HG02885 (cell line): Measurements from ENCODE around the gene TMF1.

Experiments used
- ATAC-seq: cut with Tn5 transposase; IDR thresholded peaks from one replicate; pipeline ENCODE4 v1.9.1; 2021; ENCODE audit warnings: mild to moderate bottlenecking; ENCODE audit not compliant: unreplicated experiment, poor library complexity

The TMF1 gene, protein sequence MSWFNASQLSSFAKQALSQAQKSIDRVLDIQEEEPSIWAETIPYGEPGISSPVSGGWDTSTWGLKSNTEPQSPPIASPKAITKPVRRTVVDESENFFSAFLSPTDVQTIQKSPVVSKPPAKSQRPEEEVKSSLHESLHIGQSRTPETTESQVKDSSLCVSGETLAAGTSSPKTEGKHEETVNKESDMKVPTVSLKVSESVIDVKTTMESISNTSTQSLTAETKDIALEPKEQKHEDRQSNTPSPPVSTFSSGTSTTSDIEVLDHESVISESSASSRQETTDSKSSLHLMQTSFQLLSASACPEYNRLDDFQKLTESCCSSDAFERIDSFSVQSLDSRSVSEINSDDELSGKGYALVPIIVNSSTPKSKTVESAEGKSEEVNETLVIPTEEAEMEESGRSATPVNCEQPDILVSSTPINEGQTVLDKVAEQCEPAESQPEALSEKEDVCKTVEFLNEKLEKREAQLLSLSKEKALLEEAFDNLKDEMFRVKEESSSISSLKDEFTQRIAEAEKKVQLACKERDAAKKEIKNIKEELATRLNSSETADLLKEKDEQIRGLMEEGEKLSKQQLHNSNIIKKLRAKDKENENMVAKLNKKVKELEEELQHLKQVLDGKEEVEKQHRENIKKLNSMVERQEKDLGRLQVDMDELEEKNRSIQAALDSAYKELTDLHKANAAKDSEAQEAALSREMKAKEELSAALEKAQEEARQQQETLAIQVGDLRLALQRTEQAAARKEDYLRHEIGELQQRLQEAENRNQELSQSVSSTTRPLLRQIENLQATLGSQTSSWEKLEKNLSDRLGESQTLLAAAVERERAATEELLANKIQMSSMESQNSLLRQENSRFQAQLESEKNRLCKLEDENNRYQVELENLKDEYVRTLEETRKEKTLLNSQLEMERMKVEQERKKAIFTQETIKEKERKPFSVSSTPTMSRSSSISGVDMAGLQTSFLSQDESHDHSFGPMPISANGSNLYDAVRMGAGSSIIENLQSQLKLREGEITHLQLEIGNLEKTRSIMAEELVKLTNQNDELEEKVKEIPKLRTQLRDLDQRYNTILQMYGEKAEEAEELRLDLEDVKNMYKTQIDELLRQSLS

GRCh38 chr3:69051756-69052471, at the start of gene TMF1:
Gene TMF1, minus strand, starts transcription at chr3:69052333. Its CDS starts 247 bp downstream, at chr3:69052086.
- ATAC-seq, result peak; percentile 97

DNA sequence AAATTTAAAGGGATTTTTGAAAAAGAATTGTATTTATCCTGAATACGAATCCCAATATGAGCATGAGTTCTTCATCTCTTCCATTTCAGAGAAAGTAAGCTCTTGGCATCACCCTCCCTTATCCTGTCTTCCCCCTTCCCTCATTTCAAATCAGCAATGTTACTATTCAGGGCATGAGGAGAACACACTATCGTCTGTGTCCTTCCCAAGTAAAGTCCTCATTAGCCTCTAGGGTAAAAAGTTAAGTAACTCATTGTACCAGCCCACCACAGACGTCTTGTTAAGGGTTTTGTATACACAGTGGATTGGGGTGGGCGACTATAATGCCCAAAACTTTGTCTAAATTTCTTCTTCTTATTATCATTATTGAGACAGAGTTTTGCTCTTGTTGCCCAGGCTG, 47.4 kb upstream of the TMF1 start:
- no peak for ATAC-seq

DNA sequence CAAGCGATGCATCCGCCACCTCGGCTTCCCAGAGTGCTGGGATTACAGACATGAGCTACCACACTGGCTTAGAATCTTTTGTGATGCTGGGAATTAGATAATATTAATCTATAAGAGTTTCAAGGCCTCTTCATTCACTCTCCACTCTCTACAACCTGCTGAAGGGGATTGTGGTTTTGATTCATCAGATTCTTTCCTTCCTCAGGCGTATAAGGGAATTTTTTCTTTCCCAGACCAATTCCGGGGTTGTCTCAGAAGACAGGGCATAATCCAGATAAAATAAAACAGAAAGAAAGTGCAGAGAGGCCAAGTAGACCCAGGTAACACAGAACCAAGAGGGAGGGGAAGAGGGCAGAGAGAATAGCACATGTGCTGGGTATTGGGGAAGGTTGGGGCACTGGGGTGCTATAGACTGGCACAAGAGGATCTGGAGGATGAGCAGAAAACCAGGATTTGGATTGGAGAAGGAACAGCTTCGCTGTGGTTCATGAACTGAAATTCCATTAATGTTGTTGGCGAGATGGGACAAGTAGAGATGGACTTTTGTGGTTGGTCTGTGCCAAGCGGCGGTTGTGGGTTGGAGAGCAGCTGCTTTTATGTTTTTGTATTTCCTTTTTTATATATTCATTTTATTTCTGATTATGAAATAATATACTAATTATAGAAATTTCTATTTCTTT, 45.4 kb upstream of the TMF1 start:
- ATAC-seq, result no peak

GRCh38 chr3:69096299-69096698, 44.2 kb upstream of the TMF1 start:
- ATAC-seq, result no peak

- peak; percentile 22 for ATAC-seq
Observed at GRCh38 chr3:69095636-69096035, 43.5 kb upstream of the TMF1 start.

DNA sequence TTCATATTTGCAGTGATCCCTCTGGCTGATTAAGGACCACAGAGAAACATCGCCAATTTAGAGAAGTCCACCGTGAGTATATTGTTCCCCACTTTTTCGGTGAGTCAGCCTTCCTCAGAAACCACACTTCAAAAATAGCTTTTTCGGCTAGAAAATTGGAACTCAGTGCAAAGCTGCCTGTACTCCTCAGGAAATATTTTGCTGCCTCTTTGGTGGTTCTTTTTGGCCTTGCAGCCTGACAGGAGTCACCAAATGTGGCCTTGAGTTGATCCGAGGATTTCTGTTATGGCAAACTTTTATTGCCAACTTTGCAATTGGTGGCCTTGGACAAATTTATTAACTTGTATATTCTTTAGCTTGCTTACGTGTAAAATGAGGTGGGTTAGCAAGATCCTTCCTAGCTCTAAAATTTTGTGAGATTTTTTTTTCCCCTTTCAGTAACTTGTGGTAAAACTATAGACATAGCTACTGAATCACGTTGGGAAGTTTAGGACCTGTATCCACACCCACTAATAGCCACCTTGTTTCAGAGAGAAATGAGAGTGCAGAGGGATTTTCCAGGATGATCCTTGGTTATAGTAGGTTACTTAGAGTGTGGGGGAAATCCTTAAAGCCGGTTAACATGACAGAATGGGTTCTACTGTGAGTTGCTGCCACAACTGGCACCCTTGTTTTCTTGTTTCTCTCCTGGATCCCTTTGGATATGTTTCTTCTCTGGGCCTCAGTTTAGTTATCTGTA, 42.5 kb upstream of the TMF1 start:
- no peak for ATAC-seq

DNA sequence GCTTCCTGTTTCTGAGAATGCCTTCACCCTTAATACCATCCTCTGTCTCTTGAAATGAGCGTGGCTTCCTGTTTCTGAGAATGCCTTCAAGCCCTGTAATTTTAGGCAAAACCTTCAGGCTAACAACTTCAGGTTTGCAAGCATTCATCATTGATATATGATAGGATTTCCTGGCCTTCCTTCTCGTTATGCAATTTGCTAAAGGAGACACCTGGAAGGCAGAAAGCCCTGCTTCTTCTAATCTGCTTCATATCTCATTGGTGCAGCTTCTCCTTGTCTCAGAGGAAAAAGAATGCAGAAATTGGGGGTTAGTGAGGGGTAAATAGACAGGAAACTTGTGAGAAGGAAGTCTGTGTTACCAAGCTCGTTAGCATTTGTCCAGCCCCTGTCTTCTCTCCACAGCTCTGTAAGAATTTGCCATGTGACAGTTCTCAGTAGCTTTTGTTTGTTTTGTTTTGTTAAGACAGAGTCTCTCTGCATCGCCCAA, 39.9 kb upstream of the TMF1 start:
- ATAC-seq, result peak; percentile 76

GRCh38 chr3:69091389-69092029, 39.4 kb upstream of the TMF1 start:
- ATAC-seq, result no peak

DNA sequence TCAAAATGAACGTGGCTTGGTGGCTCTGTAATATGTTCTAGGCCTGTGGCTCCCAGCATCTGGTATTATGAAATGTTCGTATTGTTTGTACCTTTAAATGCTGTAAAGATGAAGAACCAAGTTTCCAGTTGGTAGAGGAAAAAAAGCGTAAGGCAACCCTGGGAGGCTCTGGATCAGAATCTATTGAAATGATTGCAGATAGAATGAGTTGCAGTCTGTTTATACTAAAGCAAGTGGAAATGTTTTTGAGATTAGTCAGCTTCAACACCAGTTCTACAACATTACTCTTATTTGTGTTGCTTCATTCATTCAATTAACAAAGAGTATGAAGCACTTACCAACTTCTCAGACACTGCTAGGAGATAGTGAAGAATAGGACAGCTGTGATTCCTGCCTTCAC, 37.9 kb upstream of the TMF1 start:
- ATAC-seq, result no peak

DNA sequence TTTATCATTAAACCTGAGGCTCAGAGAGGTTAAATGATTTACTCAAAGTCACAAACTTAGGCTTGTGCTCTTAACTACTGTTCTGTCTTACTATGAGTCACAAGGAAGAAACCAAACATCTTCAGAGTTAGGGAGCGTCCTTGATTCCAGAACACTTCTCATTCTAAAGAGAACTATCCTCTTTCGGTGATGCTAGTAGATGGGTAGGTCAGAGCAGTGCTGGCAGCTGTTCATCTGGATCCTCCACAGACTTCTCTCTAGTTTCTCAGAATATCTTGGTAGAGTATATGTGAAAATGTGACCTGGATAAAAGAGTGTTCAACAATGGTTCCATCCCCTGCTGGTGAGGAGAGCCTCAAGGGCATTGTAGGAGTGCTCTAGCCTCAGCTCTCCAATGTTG, 35.9 kb upstream of the TMF1 start:
- ATAC-seq, result peak; percentile 17

DNA sequence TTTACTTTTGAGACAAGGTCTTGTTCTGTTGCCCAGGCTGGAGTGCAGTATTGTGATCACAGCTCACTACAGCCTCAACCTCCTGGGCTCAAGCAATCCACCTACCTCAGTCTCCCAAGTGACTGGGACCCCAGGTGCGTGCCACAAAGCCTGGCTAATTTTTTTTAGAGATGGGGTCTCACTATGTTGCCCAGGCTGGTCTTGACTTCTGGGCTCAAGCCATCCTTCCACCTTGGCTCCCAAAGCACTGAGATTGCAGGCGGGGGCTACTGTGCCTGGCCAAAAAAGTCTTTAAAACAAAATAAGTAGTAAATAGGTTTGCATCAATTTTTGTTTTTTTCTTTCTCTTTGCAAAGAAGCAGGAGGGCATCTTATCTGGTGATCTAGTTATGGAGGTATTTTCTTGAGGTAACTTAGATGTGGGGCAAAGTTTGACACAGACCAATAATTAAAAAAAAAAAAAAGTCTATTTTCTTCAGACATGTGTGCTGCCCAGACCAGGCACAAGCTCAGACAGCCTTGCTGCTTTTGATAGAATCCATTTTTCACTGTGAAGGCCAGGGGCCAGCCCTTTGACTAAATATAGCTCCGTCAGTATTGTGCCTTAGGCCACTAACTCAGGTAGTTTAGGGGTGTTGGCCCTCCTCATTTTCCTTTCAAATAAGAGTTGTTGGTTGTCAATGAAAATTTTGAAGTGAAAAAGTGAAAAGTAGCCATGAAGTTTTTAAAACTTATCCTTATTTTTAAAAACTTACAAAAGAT, 35.1 kb upstream of the TMF1 start:
- ATAC-seq, result no peak

DNA sequence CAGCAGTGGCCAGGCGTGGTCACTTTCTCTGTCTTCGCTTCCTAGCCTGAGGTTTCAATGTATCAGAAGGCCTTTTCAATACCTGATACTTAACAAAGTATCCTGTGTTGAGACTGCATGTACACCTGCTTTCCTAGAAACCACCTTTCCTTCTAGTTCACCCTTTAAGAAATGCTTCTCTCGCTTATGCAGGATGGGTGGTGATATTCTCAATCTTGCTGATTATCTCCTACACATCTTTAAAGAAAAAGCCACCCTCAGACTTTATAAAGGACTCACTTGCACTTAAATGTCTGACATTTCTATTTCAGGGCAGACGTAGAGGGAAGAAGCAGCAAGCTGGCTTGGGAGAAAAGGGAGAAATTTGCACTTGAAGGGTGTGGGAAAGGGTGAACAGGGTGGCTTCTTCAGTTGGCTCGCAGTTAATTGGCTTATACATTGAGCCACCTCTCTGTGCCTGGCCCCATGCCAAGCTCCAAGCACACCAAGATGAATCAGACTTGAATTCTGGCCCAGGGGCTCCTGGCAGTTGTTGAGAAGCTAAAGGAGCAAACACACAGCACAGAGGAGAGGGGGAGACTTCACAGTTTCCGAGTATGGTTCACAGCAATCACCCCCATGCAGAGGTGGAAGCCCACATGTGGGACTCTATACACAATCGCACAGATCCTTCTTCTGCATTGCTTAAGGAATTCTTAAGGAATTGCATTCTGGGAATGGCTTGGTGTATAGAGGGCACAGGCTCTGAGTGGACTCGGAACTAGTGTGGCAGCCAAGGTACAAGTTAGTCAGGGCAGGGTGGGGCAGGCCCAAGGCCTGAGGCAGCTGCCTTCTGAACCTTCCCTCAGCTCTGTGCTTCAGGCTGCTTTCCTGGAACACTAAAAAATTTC, 33.9 kb upstream of the TMF1 start:
- ATAC-seq, result no peak

GRCh38 chr3:69085168-69085832, 33.2 kb upstream of the TMF1 start:
- ATAC-seq, result no peak

- ATAC-seq, result peak; percentile 50
Observed at GRCh38 chr3:69084326-69085167, 32.4 kb upstream of the TMF1 start, which contains the start of gene ARL6IP5. Gene ARL6IP5, plus strand, starts transcription at chr3:69084937. Its CDS starts 111 bp downstream, at chr3:69085048.

- ATAC-seq, result peak; percentile 65
Observed at GRCh38 chr3:69082805-69083204, 30.7 kb upstream of the TMF1 start.
